DND-41 (cell line): ENCODE data around the gene NFIB.

Source experiments
- CTCF ChIP-seq: IDR thresholded peaks from 2 replicates; pipeline ENCODE4 v1.5.1; 2012; ENCODE audit warnings: borderline replicate concordance, low read length, moderate library complexity, mild to moderate bottlenecking; ENCODE audit not compliant: poor library complexity, severe bottlenecking; ENCODE audit errors: extremely low read depth
- EZH2 ChIP-seq: IDR thresholded peaks from 3 replicates; pipeline ENCODE4 v1.6.1; 2012; ENCODE audit warnings: borderline replicate concordance, low read depth, mild to moderate bottlenecking, moderate library complexity, low read length, inconsistent platforms; ENCODE audit not compliant: severe bottlenecking

- TF ChIP-seq CTCF, result no peak
- no peak for TF ChIP-seq EZH2
These were observed 91.6 kb downstream of the NFIB start for GRCh38 chr9:14222149-14222835.
